ENCODE results near the gene GSTM5. TPM values are rescaled to one million over a fixed set of nuclear protein-coding genes. Genes with fewer than 3 reads are reported as not detected.
"Not testable (repeated sequence)": the region's sequence is repeated elsewhere in the genome, so short reads cannot be mapped to it uniquely, and the experiment has no call there.

Gene GSTM5
- total RNA-seq, 2 experiments from 2014 or later = not detected

GRCh38 chr1:109709822-109710221 lies 2.2 kb upstream of the GSTM5 start:
- H3K36me3 Mint-ChIP-seq (ENCODE audit: low read depth); H3K4me1 Mint-ChIP-seq; POLR2A ChIA-PET; H3K27ac Mint-ChIP-seq; CTCF ChIA-PET; DNase-seq; H3K4me3 Mint-ChIP-seq: not testable (repeated sequence)
- Mint-ChIP-seq H3K27me3 (peaks cover 22% of the 10 kb centered on the region), H3K9me3 (peaks cover 12% of the 10 kb centered on the region)

GRCh38 chr1:109712321-109712864 lies 342 bp downstream of the GSTM5 start:
- Mint-ChIP-seq H3K9me3 (peaks cover 12% of the 10 kb centered on the region), H3K4me3 (no peak overlapping the region), H3K36me3 (ENCODE audit: low read depth) (no peaks in the 10 kb centered on the region), H3K27ac (no peak overlapping the region), H3K4me1 (no peaks in the 10 kb centered on the region), H3K27me3 (peaks cover 17% of the 10 kb centered on the region)
- ChIA-PET POLR2A (no interaction called here), CTCF (no interaction called here)
- DNase-seq = no peak

DNA sequence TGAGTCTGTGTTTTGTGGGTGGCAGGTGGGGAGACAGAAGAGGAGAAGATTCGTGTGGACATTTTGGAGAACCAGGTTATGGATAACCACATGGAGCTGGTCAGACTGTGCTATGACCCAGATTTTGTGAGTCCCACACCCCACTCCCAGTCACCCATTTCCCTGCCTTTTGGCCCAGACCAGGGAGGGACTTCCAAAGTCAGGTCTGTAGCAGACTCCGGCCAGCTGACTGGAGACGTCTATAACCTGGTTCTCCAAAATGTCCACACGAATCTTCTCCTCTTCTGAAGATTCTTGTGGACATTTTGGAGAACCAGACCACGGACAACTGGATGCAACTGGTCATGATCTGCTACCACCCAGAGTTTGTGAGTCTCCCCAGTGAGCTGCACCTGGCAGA lies 1.6 kb downstream of the GSTM5 start:
- H3K27me3 Mint-ChIP-seq = peaks cover 12% of the 10 kb centered on the region
- peaks cover 8% of the 10 kb centered on the region for H3K9me3 Mint-ChIP-seq
- H3K4me3 Mint-ChIP-seq = no peak overlapping the region
- no peaks in the 10 kb centered on the region for H3K36me3 Mint-ChIP-seq (ENCODE audit: low read depth)
- DNase-seq = no peak
- ChIA-PET CTCF (no interaction called here), POLR2A (no interaction called here)
- H3K4me1 Mint-ChIP-seq = no peaks in the 10 kb centered on the region
- H3K27ac Mint-ChIP-seq = no peak overlapping the region

GRCh38 chr1:109714661-109715372 lies 2.8 kb downstream of the GSTM5 start:
- no peak overlapping the region for H3K27ac Mint-ChIP-seq
- H3K36me3 Mint-ChIP-seq (ENCODE audit: low read depth) = no peaks in the 10 kb centered on the region
- peaks cover 5% of the 10 kb centered on the region for H3K4me1 Mint-ChIP-seq
- DNase-seq = no peak
- no peak overlapping the region for H3K4me3 Mint-ChIP-seq
- no peaks in the 10 kb centered on the region for H3K9me3 Mint-ChIP-seq
- ChIA-PET POLR2A (no interaction called here), CTCF (no interaction called here)
- peaks cover 13% of the 10 kb centered on the region for H3K27me3 Mint-ChIP-seq

GRCh38 chr1:109716121-109716520 lies 4.1 kb downstream of the GSTM5 start:
- POLR2A ChIA-PET = no interaction called here
- CTCF ChIA-PET = interaction anchor here (1.3 to 2.2 kb wide), 2 partner anchors 61 to 268 kb away, joined by 3 to 7 read pairs; partner anchors contain the start of gene AHCYL1
- DNase-seq = no peak
- peaks cover 20% of the 10 kb centered on the region for H3K27me3 Mint-ChIP-seq
- no peak overlapping the region for H3K27ac Mint-ChIP-seq
- H3K36me3 Mint-ChIP-seq (ENCODE audit: low read depth) = no peaks in the 10 kb centered on the region
- H3K9me3 Mint-ChIP-seq = no peaks in the 10 kb centered on the region
- H3K4me1 Mint-ChIP-seq = peaks cover 5% of the 10 kb centered on the region
- H3K4me3 Mint-ChIP-seq = no peak overlapping the region

DNA sequence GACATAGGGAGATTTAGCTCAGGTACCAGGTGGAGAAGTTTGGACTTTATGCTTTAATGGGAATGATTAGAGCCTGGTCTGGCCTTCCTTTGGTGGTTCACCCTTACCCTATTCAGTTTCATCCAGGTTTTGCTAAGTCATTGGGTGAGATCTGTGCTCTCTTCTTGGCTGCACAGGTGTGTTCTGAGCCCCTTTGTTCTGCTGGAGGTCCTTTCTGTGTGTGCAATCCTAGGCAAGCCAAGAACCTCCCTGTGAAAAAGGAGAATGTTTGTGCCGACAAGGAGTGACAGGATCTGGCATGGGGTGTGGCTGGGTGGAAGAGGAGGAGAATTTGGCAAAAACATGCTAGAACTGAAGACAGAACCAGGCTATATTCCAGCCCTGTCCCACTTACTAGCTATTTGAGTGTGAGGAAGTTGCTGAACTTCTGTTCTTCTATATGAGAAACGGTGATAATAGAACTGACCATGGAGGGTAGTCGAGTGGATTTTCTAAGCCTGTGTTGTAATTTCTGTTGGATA lies 4.6 kb downstream of the GSTM5 start:
- POLR2A ChIA-PET = no interaction called here
- Mint-ChIP-seq H3K27ac (no peak overlapping the region), H3K27me3 (peaks cover 20% of the 10 kb centered on the region), H3K4me1 (peaks cover 5% of the 10 kb centered on the region), H3K36me3 (ENCODE audit: low read depth) (no peaks in the 10 kb centered on the region), H3K9me3 (no peaks in the 10 kb centered on the region), H3K4me3 (no peak overlapping the region)
- DNase-seq = no peak
- CTCF ChIA-PET = interaction anchor here (1.3 to 2.2 kb wide), 2 partner anchors 60 to 268 kb away, joined by 3 to 7 read pairs; partner anchors contain the start of gene AHCYL1

DNA sequence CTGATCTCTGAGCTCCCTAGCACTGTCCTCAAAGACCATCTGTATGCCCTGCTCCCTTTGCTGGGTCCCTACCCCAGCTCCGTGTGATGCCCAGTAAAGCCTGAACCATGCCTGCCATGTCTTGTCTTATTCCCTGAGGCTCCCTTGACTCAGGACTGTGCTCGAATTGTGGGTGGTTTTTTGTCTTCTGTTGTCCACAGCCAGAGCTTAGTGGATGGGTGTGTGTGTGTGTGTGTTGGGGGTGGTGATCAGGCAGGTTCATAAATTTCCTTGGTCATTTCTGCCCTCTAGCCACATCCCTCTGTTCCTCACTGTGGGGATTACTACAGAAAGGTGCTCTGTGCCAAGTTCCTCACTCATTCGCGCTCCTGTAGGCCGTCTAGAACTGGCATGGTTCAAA lies 5.7 kb downstream of the GSTM5 start:
- DNase-seq = no peak
- no peak overlapping the region for H3K4me3 Mint-ChIP-seq
- CTCF ChIA-PET = interaction anchor here (0.6 to 2.2 kb wide), 4 partner anchors 55 to 267 kb away, joined by 3 to 7 read pairs (median 4); partner anchors contain the start of gene AHCYL1
- H3K27me3 Mint-ChIP-seq = peaks cover 24% of the 10 kb centered on the region
- no peak overlapping the region for H3K27ac Mint-ChIP-seq
- POLR2A ChIA-PET = no interaction called here
- no peaks in the 10 kb centered on the region for H3K9me3 Mint-ChIP-seq
- peaks cover 5% of the 10 kb centered on the region for H3K4me1 Mint-ChIP-seq
- H3K36me3 Mint-ChIP-seq (ENCODE audit: low read depth) = no peaks in the 10 kb centered on the region

DNA sequence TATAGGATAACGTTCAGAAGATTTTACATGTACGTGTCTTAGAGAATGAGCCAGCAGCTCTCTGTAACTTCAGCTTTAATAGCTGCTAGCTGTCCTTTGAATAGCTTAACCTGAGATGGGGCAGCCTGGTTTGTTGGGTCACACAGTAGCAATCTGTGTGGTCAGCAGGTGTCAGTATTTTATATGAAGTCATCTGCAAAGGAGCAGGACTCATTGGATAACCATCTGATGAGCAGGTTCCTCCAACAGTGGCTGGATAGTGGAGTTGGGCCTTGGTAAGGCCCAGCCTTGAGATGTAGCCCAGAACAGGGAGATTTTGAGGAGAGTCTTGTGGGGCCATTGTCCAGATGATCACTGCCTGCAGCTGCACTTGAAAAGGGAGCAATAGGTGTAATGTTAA lies 6.4 kb downstream of the GSTM5 start:
- Mint-ChIP-seq H3K36me3 (ENCODE audit: low read depth) (no peaks in the 10 kb centered on the region), H3K27me3 (peaks cover 21% of the 10 kb centered on the region), H3K9me3 (no peaks in the 10 kb centered on the region), H3K27ac (no peak overlapping the region), H3K4me3 (no peak overlapping the region), H3K4me1 (peaks cover 5% of the 10 kb centered on the region)
- POLR2A ChIA-PET = no interaction called here
- DNase-seq = no peak
- CTCF ChIA-PET = interaction anchor here (0.6 to 2.2 kb wide), 3 partner anchors 55 to 266 kb away, joined by 3 to 7 read pairs (median 6); partner anchors contain the start of gene AHCYL1

GRCh38 chr1:109719337-109719837 lies 7.3 kb downstream of the GSTM5 start:
- Mint-ChIP-seq H3K4me3 (no peak overlapping the region), H3K4me1 (peaks cover 5% of the 10 kb centered on the region), H3K36me3 (ENCODE audit: low read depth) (no peaks in the 10 kb centered on the region), H3K27ac (no peak overlapping the region), H3K27me3 (peaks cover 15% of the 10 kb centered on the region), H3K9me3 (no peaks in the 10 kb centered on the region)
- ChIA-PET POLR2A (no interaction called here), CTCF (interaction anchor here (1.5 kb wide), 1 partner anchor 275 kb away, joined by 4 read pairs; no protein-coding TSS in a partner anchor)
- DNase-seq = no peak

DNA sequence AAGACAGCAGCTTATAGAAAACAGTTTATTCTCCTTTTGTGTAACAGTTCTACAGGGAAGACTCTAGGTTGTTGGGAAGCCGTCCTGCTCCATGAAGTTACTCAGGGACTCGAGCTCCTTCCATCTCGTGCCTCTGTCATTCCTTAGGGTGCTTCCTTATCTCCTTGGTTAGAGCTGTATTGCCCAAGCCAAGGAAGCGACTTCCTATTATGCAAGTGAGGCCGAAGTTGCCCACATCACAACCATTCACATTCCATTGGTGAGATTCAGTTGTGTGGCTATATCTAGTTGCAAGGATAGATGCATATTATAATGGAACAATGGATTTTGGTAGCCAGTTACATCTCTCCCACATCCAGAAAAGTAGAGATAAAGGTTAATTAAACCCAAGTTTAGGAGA lies 9.0 kb downstream of the GSTM5 start:
- Mint-ChIP-seq H3K4me1 (peaks cover 5% of the 10 kb centered on the region), H3K27me3 (peaks cover 19% of the 10 kb centered on the region), H3K36me3 (ENCODE audit: low read depth) (no peaks in the 10 kb centered on the region), H3K4me3 (no peak overlapping the region), H3K9me3 (no peaks in the 10 kb centered on the region), H3K27ac (no peak overlapping the region)
- POLR2A ChIA-PET = no interaction called here
- CTCF ChIA-PET = interaction anchor here (0.5 to 1.5 kb wide), 2 partner anchors 273 to 286 kb away, joined by 3 to 4 read pairs; no protein-coding TSS in a partner anchor
- DNase-seq = no peak

DNA sequence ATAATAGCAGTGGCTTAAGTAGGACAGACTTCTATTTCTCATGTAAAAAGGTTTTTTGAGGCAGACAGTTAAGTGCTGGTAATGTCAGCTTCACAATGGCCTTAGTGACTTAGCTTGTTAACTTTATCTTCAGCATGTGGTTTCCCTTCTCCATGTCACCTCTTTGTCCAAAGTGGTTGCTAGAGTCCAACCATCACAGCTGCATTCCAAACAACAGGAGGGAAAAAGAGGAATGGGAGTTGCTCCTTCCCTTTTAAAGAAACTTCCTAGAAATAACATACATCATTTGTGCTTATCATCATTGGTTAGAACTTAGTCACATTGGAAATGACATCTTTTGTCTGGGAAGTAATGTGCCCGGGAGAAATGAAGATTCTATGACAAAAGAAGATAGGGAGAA lies 9.9 kb downstream of the GSTM5 start:
- Mint-ChIP-seq H3K9me3 (no peaks in the 10 kb centered on the region), H3K27ac (no peak overlapping the region), H3K4me1 (peaks cover 5% of the 10 kb centered on the region), H3K36me3 (ENCODE audit: low read depth) (no peaks in the 10 kb centered on the region), H3K4me3 (no peak overlapping the region), H3K27me3 (peaks cover 22% of the 10 kb centered on the region)
- ChIA-PET POLR2A (no interaction called here), CTCF (no interaction called here)
- DNase-seq = no peak

- Mint-ChIP-seq H3K27me3 (peaks cover 27% of the 10 kb centered on the region), H3K36me3 (ENCODE audit: low read depth) (no peaks in the 10 kb centered on the region), H3K9me3 (no peaks in the 10 kb centered on the region), H3K4me3 (no peak overlapping the region), H3K4me1 (peaks cover 5% of the 10 kb centered on the region), H3K27ac (no peak overlapping the region)
- ChIA-PET POLR2A (interaction anchor here (0.7 kb wide), 1 partner anchor 12 kb away, joined by 4 read pairs; no protein-coding TSS in a partner anchor), CTCF (no interaction called here)
- no peak for DNase-seq
These were observed 11.0 kb downstream of the GSTM5 start for GRCh38 chr1:109722908-109723691.

- no peaks in the 10 kb centered on the region for H3K4me1 Mint-ChIP-seq
- H3K9me3 Mint-ChIP-seq = no peaks in the 10 kb centered on the region
- H3K4me3 Mint-ChIP-seq = no peak overlapping the region
- CTCF ChIA-PET = no interaction called here
- peaks cover 29% of the 10 kb centered on the region for H3K27me3 Mint-ChIP-seq
- no peaks in the 10 kb centered on the region for H3K36me3 Mint-ChIP-seq (ENCODE audit: low read depth)
- no peak overlapping the region for H3K27ac Mint-ChIP-seq
- POLR2A ChIA-PET = no interaction called here
- no peak for DNase-seq
These were observed 12.9 kb downstream of the GSTM5 start for GRCh38 chr1:109724933-109725332.

All from activated CD4-positive, alpha-beta memory T cell treated with anti-CD3 and anti-CD28 coated beads, Interleukin-2, amount 10 ng/mL, durations not matched to agents 7 days and 5 days (primary cell).